ENCODE data around the gene DNASE1L1. TPM values are rescaled to one million over a fixed set of nuclear protein-coding genes. Genes with fewer than 3 reads are reported as not detected.

The DNASE1L1 gene
- total and polyA plus RNA-seq, 2 of the 13 experiments (the other 11 are each of a cell fraction or from before 2014, with no cell fraction given) = 4.7 to 12.3 TPM

GRCh38 chrX:154398668-154399526, 10.2 kb downstream of the DNASE1L1 start (continued):
- TF ChIP-seq ZBTB20 (CRISPR knock-in tag; IDR thresholded peaks at IDR 0.05; ENCODE audit: borderline replicate concordance, low read depth) (no peak), PCBP2 (optimal IDR thresholded peaks at IDR 0.05; ENCODE audit: low read depth, low read length, poor library complexity, severe bottlenecking) (no peak), IRF1 (CRISPR knock-in tag; IDR thresholded peaks at IDR 0.05; ENCODE audit: low read depth) (no peak), ZNF709 (CRISPR knock-in tag; IDR thresholded peaks at IDR 0.05) (peak; percentile 25; the same call in 1 of the 2 replicates), SMAD1 (CRISPR knock-in tag; IDR thresholded peaks at IDR 0.05; ENCODE audit: borderline replicate concordance, low read depth) (0 out of 2 replicates have a peak, but pooled peaks have one; percentile 12), HES4 (CRISPR knock-in tag; IDR thresholded peaks at IDR 0.05; ENCODE audit: borderline replicate concordance) (peak; percentile 11; the same call in 1 of the 2 replicates), NONO (IDR thresholded peaks at IDR 0.05) (no peak), NONO (CRISPR knock-in tag; conservative IDR thresholded peaks at IDR 0.05) (no peak), PHF8 (CRISPR knock-in tag; IDR thresholded peaks at IDR 0.05) (peak; percentile 37; the same call in 1 of the 2 replicates), ZNF552 (CRISPR knock-in tag; IDR thresholded peaks at IDR 0.05; ENCODE audit: borderline replicate concordance) (0 out of 2 replicates have a peak, but pooled peaks have one; percentile 1), ZNF790 (CRISPR knock-in tag; IDR thresholded peaks at IDR 0.05; ENCODE audit: borderline replicate concordance) (0 out of 2 replicates have a peak, but pooled peaks have one; percentile 29)
- TF ChIP-seq, protein P1, sequence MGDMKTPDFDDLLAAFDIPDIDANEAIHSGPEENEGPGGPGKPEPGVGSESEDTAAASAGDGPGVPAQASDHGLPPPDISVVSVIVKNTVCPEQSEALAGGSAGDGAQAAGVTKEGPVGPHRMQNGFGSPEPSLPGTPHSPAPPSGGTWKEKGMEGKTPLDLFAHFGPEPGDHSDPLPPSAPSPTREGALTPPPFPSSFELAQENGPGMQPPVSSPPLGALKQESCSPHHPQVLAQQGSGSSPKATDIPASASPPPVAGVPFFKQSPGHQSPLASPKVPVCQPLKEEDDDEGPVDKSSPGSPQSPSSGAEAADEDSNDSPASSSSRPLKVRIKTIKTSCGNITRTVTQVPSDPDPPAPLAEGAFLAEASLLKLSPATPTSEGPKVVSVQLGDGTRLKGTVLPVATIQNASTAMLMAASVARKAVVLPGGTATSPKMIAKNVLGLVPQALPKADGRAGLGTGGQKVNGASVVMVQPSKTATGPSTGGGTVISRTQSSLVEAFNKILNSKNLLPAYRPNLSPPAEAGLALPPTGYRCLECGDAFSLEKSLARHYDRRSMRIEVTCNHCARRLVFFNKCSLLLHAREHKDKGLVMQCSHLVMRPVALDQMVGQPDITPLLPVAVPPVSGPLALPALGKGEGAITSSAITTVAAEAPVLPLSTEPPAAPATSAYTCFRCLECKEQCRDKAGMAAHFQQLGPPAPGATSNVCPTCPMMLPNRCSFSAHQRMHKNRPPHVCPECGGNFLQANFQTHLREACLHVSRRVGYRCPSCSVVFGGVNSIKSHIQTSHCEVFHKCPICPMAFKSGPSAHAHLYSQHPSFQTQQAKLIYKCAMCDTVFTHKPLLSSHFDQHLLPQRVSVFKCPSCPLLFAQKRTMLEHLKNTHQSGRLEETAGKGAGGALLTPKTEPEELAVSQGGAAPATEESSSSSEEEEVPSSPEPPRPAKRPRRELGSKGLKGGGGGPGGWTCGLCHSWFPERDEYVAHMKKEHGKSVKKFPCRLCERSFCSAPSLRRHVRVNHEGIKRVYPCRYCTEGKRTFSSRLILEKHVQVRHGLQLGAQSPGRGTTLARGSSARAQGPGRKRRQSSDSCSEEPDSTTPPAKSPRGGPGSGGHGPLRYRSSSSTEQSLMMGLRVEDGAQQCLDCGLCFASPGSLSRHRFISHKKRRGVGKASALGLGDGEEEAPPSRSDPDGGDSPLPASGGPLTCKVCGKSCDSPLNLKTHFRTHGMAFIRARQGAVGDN (CRISPR knock-in tag; IDR thresholded peaks at IDR 0.05) = peak; percentile 63

Measured in HepG2 (cell line).